Body of pancreas (tissue), 4 donors: ENCODE results near the gene MGP. TPM values are rescaled to one million over a fixed set of nuclear protein-coding genes. Genes with fewer than 3 reads are reported as not detected.

Experiments used
- ATAC-seq: fragments of 150-250 bp; one replicate; pipeline ENCODE4 v1.9.1; 2016
- DNase-seq, 4 donors: peaks; one replicate each; pipeline ENCODE4 v3.0.0-alpha.2; 2019
- H3K27ac ChIP-seq, 4 donors: fragments of 200-600 bp; sonication (generic); 1 replicate in 3 of 4; 2 replicates in 1 of 4; pipeline versions ENCODE4 v1.5.1 to v1.6.1; 2016 to 2019; ENCODE audit warnings: mild to moderate bottlenecking in 1 of 4, mixed read lengths in 1 of 4, moderate library complexity in 1 of 4
- H3K27me3 ChIP-seq, 2 donors: fragments of 200-600 bp; sonication (generic); one replicate each; pipeline ENCODE4 v1.6.0; 2016; ENCODE audit warnings: mild to moderate bottlenecking in 1 of 2
- H3K36me3 ChIP-seq, 2 donors: fragments of 200-600 bp; sonication (generic); replicated peaks in 1 of 2; 2 replicates each; pipeline ENCODE4 v1.5.1; 2016; ENCODE audit warnings: low read depth in 2 of 2; ENCODE audit not compliant: insufficient read depth in 1 of 2
- H3K4me1 ChIP-seq: fragments of 200-600 bp; sonication (generic); one replicate; pipeline ENCODE4 v1.6.0; 2016
- H3K4me3 ChIP-seq, 2 donors: fragments of 200-600 bp; sonication (generic); 1 replicate in 1 of 2; 2 replicates in 1 of 2; pipeline ENCODE4 v1.5.1; 2016 to 2019
- H3K9me3 ChIP-seq, 3 donors: fragments of 200-600 bp; sonication (generic); 1 replicate in 2 of 3; 2 replicates in 1 of 3; pipeline ENCODE4 v1.5.1; 2016
- POLR2A ChIP-seq, 3 donors: fragments of 450-650 bp; IDR thresholded peaks; one replicate each; pipeline ENCODE4 v1.6.1; 2016; ENCODE audit warnings: antibody characterized with exemption in 3 of 3, mild to moderate bottlenecking in 2 of 3
- WGBS, 2 donors: methylation state at CpG; one replicate each; pipeline ENCODE4 v1.1.5; 2017; 5-methylcytosine and 5-hydroxymethylcytosine counted together
- intact Hi-C: fragments of 100-400 bp; cut with DNase I; formaldehyde crosslinking; loops from one replicate; pipeline ENCODE4 v1.15.1; 2023
- total RNA-seq, 2 donors: library from RNA; depleted of rRNA; stranded (reverse); fragments of >200 nt; gene quantifications; one replicate each; pipeline ENCODE4 v1.1.0, GENCODE V29; 2016
- TF ChIP-seq, protein P1 (sequence below), 7 experiments: fragments of 450-650 bp in 4 of 7; fragments of 200-600 bp in 3 of 7; sonication (generic) in 3 of 7; IDR thresholded peaks; one replicate each; pipeline ENCODE4 v1.5.1; 2016 to 2019; ENCODE audit warnings: antibody characterized with exemption in 7 of 7

Gene MGP
- total RNA-seq, 2 donors from 2014 or later: 162 to 228 TPM

DNA sequence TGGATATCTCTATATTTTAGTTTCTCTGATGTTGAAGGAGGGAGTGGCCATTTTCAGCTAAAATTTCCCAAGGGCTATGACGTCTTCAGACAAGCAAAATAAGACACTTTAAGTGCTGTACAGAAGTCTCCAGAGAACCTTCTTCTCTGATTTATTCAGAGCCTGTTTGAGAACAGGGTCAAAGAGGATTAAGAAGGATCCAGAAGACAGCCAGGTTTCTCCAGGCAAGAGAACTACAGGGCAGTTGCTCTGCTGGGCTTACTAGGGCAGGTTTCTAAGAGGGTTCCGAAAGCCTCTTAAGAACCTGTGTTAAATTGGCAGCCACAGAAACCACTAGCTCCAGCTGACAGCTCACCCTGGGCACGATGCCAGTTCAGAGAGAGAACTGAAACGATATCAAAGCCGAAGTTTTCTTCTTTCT, 1.2 kb downstream of the MGP start:
- peak; percentile 74 for ATAC-seq
- intact Hi-C loops: no loop called here

DNA sequence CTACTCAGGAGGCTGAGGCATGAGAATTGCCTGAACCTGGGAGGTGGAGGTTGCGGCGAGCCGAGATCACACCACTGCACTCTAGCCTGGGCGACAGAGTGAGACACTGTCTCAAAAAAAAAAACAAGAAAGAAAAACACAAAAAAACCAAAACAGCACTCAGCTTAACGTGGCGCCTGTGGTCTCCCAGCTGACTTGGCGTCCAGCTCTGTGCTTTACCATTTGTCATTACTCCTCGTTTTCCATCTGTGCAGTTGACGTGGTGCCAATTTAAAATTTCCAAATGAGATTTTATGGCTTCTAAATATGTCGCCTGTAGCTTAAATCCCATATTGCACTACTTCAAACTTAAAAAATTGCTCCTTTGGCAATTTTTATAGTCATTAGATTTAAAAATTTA, 2.0 kb downstream of the MGP start:
- peak overlapping the region in 1 of 4 donors; percentile 37 for H3K27ac ChIP-seq
- H3K27me3 ChIP-seq: no peaks in the 10 kb centered on the region
- H3K4me3 ChIP-seq: no peak overlapping the region
- peaks cover 17% of the 10 kb centered on the region for H3K4me1 ChIP-seq
- H3K36me3 ChIP-seq: no peaks in the 10 kb centered on the region
- H3K9me3 ChIP-seq: no peaks in the 10 kb centered on the region
- ATAC-seq: no peak
- TF ChIP-seq POLR2A (IDR thresholded peaks at IDR 0.05): no peak
- TF ChIP-seq, protein P1, sequence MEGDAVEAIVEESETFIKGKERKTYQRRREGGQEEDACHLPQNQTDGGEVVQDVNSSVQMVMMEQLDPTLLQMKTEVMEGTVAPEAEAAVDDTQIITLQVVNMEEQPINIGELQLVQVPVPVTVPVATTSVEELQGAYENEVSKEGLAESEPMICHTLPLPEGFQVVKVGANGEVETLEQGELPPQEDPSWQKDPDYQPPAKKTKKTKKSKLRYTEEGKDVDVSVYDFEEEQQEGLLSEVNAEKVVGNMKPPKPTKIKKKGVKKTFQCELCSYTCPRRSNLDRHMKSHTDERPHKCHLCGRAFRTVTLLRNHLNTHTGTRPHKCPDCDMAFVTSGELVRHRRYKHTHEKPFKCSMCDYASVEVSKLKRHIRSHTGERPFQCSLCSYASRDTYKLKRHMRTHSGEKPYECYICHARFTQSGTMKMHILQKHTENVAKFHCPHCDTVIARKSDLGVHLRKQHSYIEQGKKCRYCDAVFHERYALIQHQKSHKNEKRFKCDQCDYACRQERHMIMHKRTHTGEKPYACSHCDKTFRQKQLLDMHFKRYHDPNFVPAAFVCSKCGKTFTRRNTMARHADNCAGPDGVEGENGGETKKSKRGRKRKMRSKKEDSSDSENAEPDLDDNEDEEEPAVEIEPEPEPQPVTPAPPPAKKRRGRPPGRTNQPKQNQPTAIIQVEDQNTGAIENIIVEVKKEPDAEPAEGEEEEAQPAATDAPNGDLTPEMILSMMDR (IDR thresholded peaks at IDR 0.05): no peak
- intact Hi-C loops: no loop called here
- DNase-seq: no peak
- WGBS, 2 donors: 84 to 88% methylated on average over 10 of the region's 10 CpGs

More for the DNA sequence above, 1.2 kb downstream of the MGP start:
- TF ChIP-seq POLR2A (IDR thresholded peaks at IDR 0.05): peak in 1 of 3 donors; percentile 8
- TF ChIP-seq, protein P1 (IDR thresholded peaks at IDR 0.05): no peak
- Histone ChIP-seq H3K27me3 (no peaks in the 10 kb centered on the region), H3K9me3 (no peaks in the 10 kb centered on the region), H3K27ac (peak overlapping the region in 2 of 4 donors; percentile 26 to 37), H3K4me1 (peaks cover 17% of the 10 kb centered on the region), H3K4me3 (no peak overlapping the region), H3K36me3 (no peaks in the 10 kb centered on the region)
- peak; percentile 79 to 88 (median 87) for DNase-seq
- 1% methylated on average over 5 of the region's 5 CpGs for WGBS, 2 donors

DNA sequence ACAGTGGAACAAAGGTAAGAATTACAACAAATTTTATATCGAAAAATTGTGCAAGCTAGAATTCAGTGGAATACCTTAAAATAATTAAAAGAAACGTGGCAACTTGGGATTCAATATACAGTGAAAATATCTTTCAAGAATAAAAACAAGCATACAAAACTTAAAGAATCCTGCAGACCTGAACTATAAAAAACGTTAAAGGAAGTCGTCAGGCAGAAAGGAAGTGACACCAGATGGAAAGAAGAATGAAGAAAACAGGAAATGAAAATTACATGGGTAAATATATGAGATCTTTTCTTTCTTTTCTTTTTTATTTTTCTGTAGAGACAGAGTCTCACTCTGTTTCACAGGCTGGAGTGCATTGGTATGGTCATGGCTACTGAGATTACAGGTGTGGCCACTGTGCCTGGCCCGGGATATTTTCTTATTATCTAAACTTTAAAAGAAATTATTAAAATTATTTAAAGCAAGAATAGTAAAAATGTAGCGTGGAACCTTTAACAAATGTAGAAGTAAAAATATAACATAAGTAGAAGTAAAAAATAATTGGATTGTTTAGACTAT, 4.7 kb downstream of the MGP start:
- ATAC-seq (no peak), DNase-seq (no peak)
- TF ChIP-seq POLR2A (IDR thresholded peaks at IDR 0.05): no peak
- TF ChIP-seq, protein P1 (IDR thresholded peaks at IDR 0.05): no peak
- no peaks in the 10 kb centered on the region for H3K9me3 ChIP-seq
- no peaks in the 10 kb centered on the region for H3K27me3 ChIP-seq
- 77 to 78% methylated on average over 6 of the region's 6 CpGs for WGBS, 2 donors
- H3K4me1 ChIP-seq: peaks cover 13% of the 10 kb centered on the region
- no peak overlapping the region for H3K4me3 ChIP-seq
- intact Hi-C loops: no loop called here
- no peak overlapping the region for H3K27ac ChIP-seq
- no peaks in the 10 kb centered on the region for H3K36me3 ChIP-seq

DNA sequence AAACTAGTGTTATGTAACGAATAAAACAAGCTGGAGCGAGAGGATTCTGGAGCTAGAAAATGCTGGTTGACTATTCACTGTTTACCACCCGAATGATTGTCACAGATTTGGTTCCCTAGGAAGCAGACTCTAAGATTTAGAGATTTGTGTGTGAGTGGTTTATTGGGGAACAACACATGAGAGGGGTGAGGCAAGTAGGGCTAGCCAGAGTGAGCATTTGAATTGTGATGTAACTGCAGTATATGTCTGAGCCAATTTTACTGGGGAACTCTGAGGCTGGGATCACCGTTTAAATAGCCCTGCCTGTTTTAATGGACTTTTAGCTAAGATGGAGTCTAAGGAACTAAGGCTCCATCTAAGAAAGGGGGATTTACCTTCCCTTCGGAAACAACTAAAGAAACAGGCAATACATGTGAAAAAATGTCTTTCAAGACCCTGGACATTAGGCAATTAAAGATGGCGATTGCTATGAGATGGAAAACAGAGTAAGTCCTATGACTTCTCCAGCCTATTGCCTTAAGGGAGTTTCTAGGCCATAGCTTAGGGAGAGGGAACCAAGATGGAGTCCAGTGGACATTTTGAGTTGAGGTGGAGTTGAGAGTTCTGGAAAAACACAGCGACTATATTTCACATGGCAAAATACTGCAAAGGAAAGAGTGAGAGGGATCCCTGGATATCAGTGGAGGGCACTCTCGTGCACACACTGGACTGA, 6.3 kb downstream of the MGP start:
- intact Hi-C loops: no loop called here
- no peak for ATAC-seq
- Histone ChIP-seq H3K36me3 (no peaks in the 10 kb centered on the region), H3K27me3 (no peaks in the 10 kb centered on the region), H3K4me1 (peaks cover 2% of the 10 kb centered on the region), H3K4me3 (no peak overlapping the region), H3K9me3 (no peaks in the 10 kb centered on the region), H3K27ac (no peak overlapping the region)
- DNase-seq: no peak
- TF ChIP-seq, protein P1 (IDR thresholded peaks at IDR 0.05): no peak
- no peak for TF ChIP-seq POLR2A (IDR thresholded peaks at IDR 0.05)
- 91 to 93% methylated on average over 8 of the region's 8 CpGs for WGBS, 2 donors
